NCI-H187 (cell line): ENCODE data around the gene SIRPB2.

ENCODE experiments used
- DNase-seq, 2 experiments: peaks; one replicate each; lab custom pipeline; 2025; lab: John Stamatoyannopoulos, UW

Gene SIRPB2

GRCh38 chr20:1491281-1491840 is at the start of gene SIRPB2:
Gene SIRPB2, minus strand, starts transcription at chr20:1491420. Its CDS starts 61 bp downstream, at chr20:1491359.
- no peak for DNase-seq

- no peak for DNase-seq
Measured at GRCh38 chr20:1539816-1540419, 48.7 kb upstream of the SIRPB2 start.

GRCh38 chr20:1538655-1539054 is 47.4 kb upstream of the SIRPB2 start:
- no peak for DNase-seq

GRCh38 chr20:1537731-1538058 is 46.5 kb upstream of the SIRPB2 start:
- DNase-seq: no peak

- no peak for DNase-seq
Measured at GRCh38 chr20:1536893-1537730, 45.9 kb upstream of the SIRPB2 start.

GRCh38 chr20:1535420-1536175 is 44.4 kb upstream of the SIRPB2 start:
- no peak for DNase-seq

GRCh38 chr20:1534526-1534925 is 43.3 kb upstream of the SIRPB2 start:
- no peak for DNase-seq

- no peak for DNase-seq
Measured at GRCh38 chr20:1533059-1533458, 41.8 kb upstream of the SIRPB2 start.

GRCh38 chr20:1528811-1529210 is 37.6 kb upstream of the SIRPB2 start:
- DNase-seq: no peak

GRCh38 chr20:1527923-1528322 is 36.7 kb upstream of the SIRPB2 start:
- DNase-seq: no peak

- DNase-seq: no peak
Measured at GRCh38 chr20:1526896-1527295, 35.7 kb upstream of the SIRPB2 start.

GRCh38 chr20:1526310-1526709 is 35.1 kb upstream of the SIRPB2 start:
- no peak for DNase-seq

- DNase-seq: no peak
Measured at GRCh38 chr20:1524004-1524403, 32.8 kb upstream of the SIRPB2 start.

GRCh38 chr20:1517010-1517409 is 25.8 kb upstream of the SIRPB2 start:
- no peak for DNase-seq

GRCh38 chr20:1513801-1514200 is 22.6 kb upstream of the SIRPB2 start:
- DNase-seq: no peak

- no peak for DNase-seq
Measured at GRCh38 chr20:1509237-1509636, 18.0 kb upstream of the SIRPB2 start.

- DNase-seq: no peak
Measured at GRCh38 chr20:1508574-1508973, 17.4 kb upstream of the SIRPB2 start.

GRCh38 chr20:1507276-1507675 is 16.1 kb upstream of the SIRPB2 start:
- DNase-seq: no peak

GRCh38 chr20:1505871-1506270 is 14.7 kb upstream of the SIRPB2 start:
- no peak for DNase-seq

- no peak for DNase-seq
Measured at GRCh38 chr20:1505361-1505760, 14.1 kb upstream of the SIRPB2 start.

- DNase-seq: peak; percentile 13 to 61
Measured at GRCh38 chr20:1503564-1504227, 12.5 kb upstream of the SIRPB2 start.

- no peak for DNase-seq
Measured at GRCh38 chr20:1500496-1500895, 9.3 kb upstream of the SIRPB2 start.
